MCF 10A (cell line): ENCODE measurements around the gene DNAH9. TPM values are rescaled to one million over a fixed set of nuclear protein-coding genes. Genes with fewer than 3 reads are reported as not detected.

ENCODE experiments used
- BruUV-seq: library from RNA; stranded (reverse); fragments of 400-500 nt; replicated peaks from 2 replicates; lab custom pipeline; 2021; lab: Mats Ljungman, UMichigan
- CTCF ChIA-PET: fragments of 300-600 bp; sonication (Branson Sonifier 250); formaldehyde crosslinking; extraction: SDS; loops from one replicate; lab custom pipeline; 2021; ENCODE audit warnings: antibody characterized with exemption, inconsistent platforms; lab: Yijun Ruan, JAX
- POLR2A ChIA-PET: fragments of 300-600, 350-650 bp; sonication (Branson Sonifier 250); formaldehyde crosslinking; extraction: SDS; loops from one replicate; lab custom pipeline; 2020; ENCODE audit warnings: antibody characterized with exemption, inconsistent platforms; lab: Yijun Ruan, JAX
- DNase-seq: peaks from one replicate; pipeline ENCODE4 v3.0.0-alpha.2; 2018; ENCODE audit not compliant: unreplicated experiment
- H3K27ac Mint-ChIP-seq: one replicate; pipeline ENCODE4 v1.8.0; 2022; ENCODE audit warnings: mild to moderate bottlenecking, low read depth, mixed read lengths; ENCODE audit not compliant: unreplicated experiment
- H3K27me3 Mint-ChIP-seq: one replicate; pipeline ENCODE4 v1.8.0; 2022; ENCODE audit warnings: mixed read lengths; ENCODE audit not compliant: insufficient read depth, unreplicated experiment
- H3K36me3 Mint-ChIP-seq: one replicate; pipeline ENCODE4 v1.8.0; 2022; ENCODE audit warnings: mild to moderate bottlenecking, moderate library complexity, mixed read lengths; ENCODE audit not compliant: insufficient read depth, unreplicated experiment
- H3K4me1 Mint-ChIP-seq: one replicate; pipeline ENCODE4 v1.8.0; 2022; ENCODE audit warnings: mixed read lengths; ENCODE audit not compliant: insufficient read depth, unreplicated experiment
- H3K4me3 Mint-ChIP-seq: one replicate; pipeline ENCODE4 v1.8.0; 2022; ENCODE audit warnings: mild to moderate bottlenecking, moderate library complexity, mixed read lengths; ENCODE audit not compliant: unreplicated experiment
- H3K9me3 Mint-ChIP-seq: one replicate; pipeline ENCODE4 v1.8.0; 2022; ENCODE audit warnings: mixed read lengths; ENCODE audit not compliant: unreplicated experiment
- CTCF ChIP-seq: fragments of 200-600 bp; IDR thresholded peaks from one replicate; pipeline ENCODE4 v1.8.0; 2022; ENCODE audit warnings: antibody characterized with exemption, mild to moderate bottlenecking; ENCODE audit not compliant: unreplicated experiment
- intact Hi-C: fragments of 100-400 bp; cut with micrococcal nuclease; formaldehyde crosslinking; loops from 2 replicates; pipeline ENCODE4 v1.14.1; 2022
- total RNA-seq: library from RNA; stranded (reverse); gene quantifications from 2 replicates; pipeline ENCODE4 v1.2.3, GENCODE V29; 2022

The DNAH9 gene
- total RNA-seq, 1 experiment from 2014 or later: 0.44 TPM

- no peaks in the 10 kb centered on the region for H3K27me3 Mint-ChIP-seq
- POLR2A ChIA-PET: no interaction called here
- no peak overlapping the region for H3K27ac Mint-ChIP-seq
- H3K36me3 Mint-ChIP-seq: no peaks in the 10 kb centered on the region
- CTCF ChIA-PET: no interaction called here
- no peak for DNase-seq
- peaks cover 7% of the 10 kb centered on the region for H3K4me1 Mint-ChIP-seq
- intact Hi-C loops: no loop called here
- no TSS peak for BruUV-seq
- no peak overlapping the region for H3K4me3 Mint-ChIP-seq
- no peaks in the 10 kb centered on the region for H3K9me3 Mint-ChIP-seq
- TF ChIP-seq CTCF: no peak
Measured at GRCh38 chr17:11814655-11815262, 216.5 kb downstream of the DNAH9 start.

- BruUV-seq: no TSS peak
- intact Hi-C loops: no loop called here
- ChIA-PET CTCF (no interaction called here), POLR2A (no interaction called here)
- no peak overlapping the region for H3K4me3 Mint-ChIP-seq
- H3K4me1 Mint-ChIP-seq: peaks cover 7% of the 10 kb centered on the region
- no peak overlapping the region for H3K27ac Mint-ChIP-seq
- TF ChIP-seq CTCF: no peak
- no peaks in the 10 kb centered on the region for H3K36me3 Mint-ChIP-seq
- no peaks in the 10 kb centered on the region for H3K9me3 Mint-ChIP-seq
- H3K27me3 Mint-ChIP-seq: no peaks in the 10 kb centered on the region
- no peak for DNase-seq
Measured at GRCh38 chr17:11816409-11816808, 218.1 kb downstream of the DNAH9 start.

- CTCF ChIA-PET: no interaction called here
- no TSS peak for BruUV-seq
- no peak overlapping the region for H3K4me3 Mint-ChIP-seq
- H3K9me3 Mint-ChIP-seq: no peaks in the 10 kb centered on the region
- no peaks in the 10 kb centered on the region for H3K27me3 Mint-ChIP-seq
- intact Hi-C loops: no loop called here
- POLR2A ChIA-PET: no interaction called here
- H3K27ac Mint-ChIP-seq: no peak overlapping the region
- TF ChIP-seq CTCF: no peak
- peaks cover 10% of the 10 kb centered on the region for H3K4me1 Mint-ChIP-seq
- DNase-seq: no peak
- H3K36me3 Mint-ChIP-seq: no peaks in the 10 kb centered on the region
Measured at GRCh38 chr17:11823862-11824261, 225.6 kb downstream of the DNAH9 start.

- Mint-ChIP-seq H3K27me3 (no peaks in the 10 kb centered on the region), H3K9me3 (no peaks in the 10 kb centered on the region), H3K4me3 (no peak overlapping the region), H3K27ac (no peak overlapping the region), H3K4me1 (peaks cover 10% of the 10 kb centered on the region), H3K36me3 (no peaks in the 10 kb centered on the region)
- TF ChIP-seq CTCF: no peak
- CTCF ChIA-PET: interaction anchor here (0.7 to 1.1 kb wide), 3 partner anchors 15 to 949 kb away, joined by 3 to 4 read pairs (median 3); no protein-coding TSS in a partner anchor
- DNase-seq: no peak
- intact Hi-C loops: no loop called here
- BruUV-seq: no TSS peak
- POLR2A ChIA-PET: interaction anchor here (0.7 kb wide), 1 partner anchor 547 kb away, joined by 3 read pairs; no protein-coding TSS in a partner anchor
Measured at GRCh38 chr17:11825572-11826209, 227.4 kb downstream of the DNAH9 start.
